MM.1S (cell line): Measurements from ENCODE around the gene POU2AF2.
A peak's percentile ranks its signal among the peaks of the same experiment; 100 is the strongest.

Experiments
- DNase-seq: peaks from one replicate; pipeline ENCODE4 v3.0.0-alpha.2; 2015
- H2AFZ ChIP-seq: fragments of 300-600 bp; sonication (generic); 2 replicates; pipeline ENCODE4 v1.6.0; 2016; ENCODE audit warnings: antibody characterized with exemption, low read length
- H3F3A ChIP-seq: fragments of 300-600 bp; sonication (generic); 2 replicates; pipeline ENCODE4 v1.6.1; 2016; ENCODE audit warnings: mild to moderate bottlenecking, antibody characterized with exemption, low read length, moderate library complexity, mixed read lengths; ENCODE audit not compliant: insufficient read depth
- H3K27ac ChIP-seq: fragments of 300-600 bp; sonication (generic); 2 replicates; pipeline ENCODE4 v1.5.1; 2016; ENCODE audit warnings: mild to moderate bottlenecking, low read length
- H3K27me3 ChIP-seq: fragments of 300-600 bp; sonication (generic); replicated peaks from 2 replicates; pipeline ENCODE4 v1.6.0; 2016; ENCODE audit warnings: low read length; ENCODE audit not compliant: insufficient read depth
- H3K36me3 ChIP-seq: fragments of 300-600 bp; sonication (generic); replicated peaks from 2 replicates; pipeline ENCODE4 v1.6.1; 2016; ENCODE audit warnings: mild to moderate bottlenecking, low read length, mixed read lengths; ENCODE audit not compliant: insufficient read depth
- H3K4me1 ChIP-seq: fragments of 300-600 bp; sonication (generic); 2 replicates; pipeline ENCODE4 v1.6.1; 2016; ENCODE audit warnings: low read length, mixed read lengths
- H3K4me2 ChIP-seq: fragments of 300-600 bp; sonication (generic); 2 replicates; pipeline ENCODE4 v1.6.0; 2016; ENCODE audit warnings: low read depth, low read length
- H3K4me3 ChIP-seq: fragments of 300-600 bp; sonication (generic); 2 replicates; pipeline ENCODE4 v1.5.1; 2016; ENCODE audit warnings: low read length, mixed read lengths
- H3K79me2 ChIP-seq: fragments of 300-600 bp; sonication (generic); 2 replicates; pipeline ENCODE4 v1.6.1; 2016; ENCODE audit warnings: mixed run types, low read length, mixed read lengths
- H3K9ac ChIP-seq: fragments of 300-600 bp; sonication (generic); 2 replicates; pipeline ENCODE4 v1.6.1; 2016; ENCODE audit warnings: low read length, mixed read lengths
- H3K9me2 ChIP-seq: fragments of 300-600 bp; sonication (generic); replicated peaks from 2 replicates; pipeline ENCODE4 v1.6.1; 2016; ENCODE audit warnings: mild to moderate bottlenecking, low read length, mixed read lengths; ENCODE audit not compliant: insufficient read depth
- H3K9me3 ChIP-seq: fragments of 300-600 bp; sonication (generic); replicated peaks from 2 replicates; pipeline ENCODE4 v1.6.1; 2016; ENCODE audit warnings: mild to moderate bottlenecking, low read length, mixed read lengths; ENCODE audit not compliant: insufficient read depth
- H4K20me1 ChIP-seq: fragments of 300-600 bp; sonication (generic); 2 replicates; pipeline ENCODE4 v1.6.1; 2016; ENCODE audit warnings: mild to moderate bottlenecking, low read length, moderate library complexity, mixed read lengths; ENCODE audit not compliant: insufficient read depth
- EZH2 ChIP-seq: fragments of 300-600 bp; sonication (generic); optimal IDR thresholded peaks from 2 replicates; pipeline ENCODE3; 2017; ENCODE audit warnings: low read depth, mild to moderate bottlenecking, antibody characterized with exemption, low read length, mixed read lengths
- EZH2phosphoT487 ChIP-seq: fragments of 300-600 bp; sonication (generic); IDR thresholded peaks from 2 replicates; pipeline ENCODE4 v1.6.1; 2018; ENCODE audit warnings: antibody characterized with exemption, low read length
- TF ChIP-seq, protein P1 (sequence below): fragments of 300-600 bp; sonication (generic); IDR thresholded peaks from 2 replicates; pipeline ENCODE4 v1.5.1; 2016; ENCODE audit warnings: antibody characterized with exemption, low read length, mixed read lengths

The POU2AF2 gene

DNA sequence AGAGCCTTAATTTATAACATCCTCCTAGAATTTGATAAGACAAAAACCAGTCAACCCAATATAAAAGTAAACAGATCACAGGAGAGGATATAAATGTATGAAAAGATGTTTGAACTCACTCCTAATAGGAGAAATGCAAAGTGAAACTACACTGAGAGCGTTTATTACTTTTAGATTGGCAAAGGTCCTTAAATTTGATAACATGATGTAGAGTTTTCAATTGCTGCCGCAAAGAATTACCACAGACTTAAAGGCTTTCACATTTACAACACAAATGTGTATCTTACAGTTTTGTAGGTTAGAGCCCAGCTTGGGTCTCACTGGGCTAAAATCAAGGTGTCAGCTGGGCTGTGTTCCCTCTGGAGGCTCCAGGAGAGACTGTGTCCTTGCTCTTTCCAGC is 9.1 kb upstream of the POU2AF2 start:
- Histone ChIP-seq H3K27me3 (no peaks in the 10 kb centered on the region), H3K4me3 (no peak overlapping the region), H3K4me1 (peaks cover 4% of the 10 kb centered on the region; the same call in 1 of the 2 replicates), H3K27ac (no peak overlapping the region), H3F3A (no peaks in the 10 kb centered on the region), H3K9me3 (no peaks in the 10 kb centered on the region), H3K36me3 (no peaks in the 10 kb centered on the region), H3K9ac (no peak overlapping the region), H4K20me1 (no peaks in the 10 kb centered on the region), H3K9me2 (no peaks in the 10 kb centered on the region), H3K4me2 (0 out of 2 replicates have a peak overlapping the region, but pooled peaks have one; percentile 36), H2AFZ (peak overlapping the region; percentile 28; the same call in 1 of the 2 replicates), H3K79me2 (no peaks in the 10 kb centered on the region)
- TF ChIP-seq EZH2phosphoT487 = no peak
- TF ChIP-seq, protein P1, sequence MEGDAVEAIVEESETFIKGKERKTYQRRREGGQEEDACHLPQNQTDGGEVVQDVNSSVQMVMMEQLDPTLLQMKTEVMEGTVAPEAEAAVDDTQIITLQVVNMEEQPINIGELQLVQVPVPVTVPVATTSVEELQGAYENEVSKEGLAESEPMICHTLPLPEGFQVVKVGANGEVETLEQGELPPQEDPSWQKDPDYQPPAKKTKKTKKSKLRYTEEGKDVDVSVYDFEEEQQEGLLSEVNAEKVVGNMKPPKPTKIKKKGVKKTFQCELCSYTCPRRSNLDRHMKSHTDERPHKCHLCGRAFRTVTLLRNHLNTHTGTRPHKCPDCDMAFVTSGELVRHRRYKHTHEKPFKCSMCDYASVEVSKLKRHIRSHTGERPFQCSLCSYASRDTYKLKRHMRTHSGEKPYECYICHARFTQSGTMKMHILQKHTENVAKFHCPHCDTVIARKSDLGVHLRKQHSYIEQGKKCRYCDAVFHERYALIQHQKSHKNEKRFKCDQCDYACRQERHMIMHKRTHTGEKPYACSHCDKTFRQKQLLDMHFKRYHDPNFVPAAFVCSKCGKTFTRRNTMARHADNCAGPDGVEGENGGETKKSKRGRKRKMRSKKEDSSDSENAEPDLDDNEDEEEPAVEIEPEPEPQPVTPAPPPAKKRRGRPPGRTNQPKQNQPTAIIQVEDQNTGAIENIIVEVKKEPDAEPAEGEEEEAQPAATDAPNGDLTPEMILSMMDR = no peak
- TF ChIP-seq EZH2 = no peak
- no peak for DNase-seq

DNA sequence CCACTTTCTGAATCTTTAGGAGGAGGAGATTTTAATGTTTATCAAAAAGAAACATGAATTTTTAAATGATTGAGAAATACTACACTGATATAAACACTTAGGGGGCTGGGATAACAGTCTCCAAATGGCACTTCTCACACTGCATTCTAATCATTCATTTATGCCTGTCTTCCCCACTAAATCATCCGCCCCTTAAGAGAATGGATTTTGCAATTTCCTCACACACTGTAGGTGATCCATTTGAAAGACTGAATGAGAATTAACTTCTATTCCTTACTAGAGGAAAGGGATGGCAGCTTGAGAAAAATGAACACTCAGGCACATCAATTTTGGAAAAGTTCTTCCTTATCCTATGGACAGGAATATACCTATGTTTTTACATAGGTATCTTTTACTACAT is 7.6 kb upstream of the POU2AF2 start:
- Histone ChIP-seq H3K27ac (no peak overlapping the region), H3F3A (no peaks in the 10 kb centered on the region), H3K4me2 (no peak overlapping the region), H3K4me3 (no peak overlapping the region), H3K9me3 (no peaks in the 10 kb centered on the region), H3K9ac (no peak overlapping the region), H3K27me3 (no peaks in the 10 kb centered on the region), H3K9me2 (no peaks in the 10 kb centered on the region), H4K20me1 (no peaks in the 10 kb centered on the region), H3K4me1 (no peaks in the 10 kb centered on the region), H3K36me3 (no peaks in the 10 kb centered on the region), H3K79me2 (no peaks in the 10 kb centered on the region), H2AFZ (no peak overlapping the region)
- DNase-seq = no peak
- TF ChIP-seq EZH2 = no peak
- no peak for TF ChIP-seq EZH2phosphoT487
- TF ChIP-seq, protein P1 = no peak

DNA sequence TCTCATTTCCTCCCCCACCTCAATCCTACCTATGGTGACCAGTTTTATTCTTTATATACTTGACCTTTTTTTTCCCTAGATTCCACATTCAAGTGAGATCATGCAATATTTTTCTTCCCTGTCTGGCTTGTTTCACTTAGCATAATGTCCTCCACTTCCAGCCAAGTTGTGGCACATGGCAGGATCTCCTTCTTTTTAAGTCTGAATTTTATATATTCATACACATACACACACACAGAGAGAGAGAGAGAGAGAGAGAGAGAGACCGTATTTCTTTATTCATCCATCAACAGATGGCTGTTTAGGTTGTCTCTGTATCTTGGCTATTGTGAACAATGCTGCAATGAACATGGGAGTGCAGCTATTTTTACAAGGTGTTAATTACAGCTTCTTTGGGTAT is 1.4 kb downstream of the POU2AF2 start:
- no peaks in the 10 kb centered on the region for H3K79me2 ChIP-seq
- H3K4me1 ChIP-seq = no peaks in the 10 kb centered on the region
- H4K20me1 ChIP-seq = no peaks in the 10 kb centered on the region
- TF ChIP-seq, protein P1 = no peak
- TF ChIP-seq EZH2phosphoT487 (no peak), EZH2 (no peak)
- H3K4me2 ChIP-seq = no peak overlapping the region
- no peaks in the 10 kb centered on the region for H3K9me3 ChIP-seq
- no peaks in the 10 kb centered on the region for H3F3A ChIP-seq
- H3K27me3 ChIP-seq = no peaks in the 10 kb centered on the region
- H3K27ac ChIP-seq = no peak overlapping the region
- H2AFZ ChIP-seq = no peak overlapping the region
- H3K4me3 ChIP-seq = no peak overlapping the region
- no peaks in the 10 kb centered on the region for H3K9me2 ChIP-seq
- DNase-seq = no peak
- H3K9ac ChIP-seq = no peak overlapping the region
- no peaks in the 10 kb centered on the region for H3K36me3 ChIP-seq
